AG04450 (cell line): Measurements from ENCODE around the gene SIRT3. TPM values are rescaled to one million over a fixed set of nuclear protein-coding genes. Genes with fewer than 3 reads are reported as not detected.
A peak's percentile ranks its signal among the peaks of the same experiment; 100 is the strongest.
"Not testable (repeated sequence)": the region's sequence is repeated elsewhere in the genome, so short reads cannot be mapped to it uniquely, and the experiment has no call there.

ENCODE experiments used
- CTCF ChIA-PET: fragments of 300-600, 350-600 bp; formaldehyde crosslinking; extraction: SDS; loops from one replicate; lab custom pipeline; 2022; ENCODE audit warnings: antibody characterized with exemption, inconsistent platforms; lab: Charles Lee
- POLR2A ChIA-PET: fragments of 350-600 bp; formaldehyde crosslinking; extraction: SDS; loops from one replicate; lab custom pipeline; 2021; ENCODE audit warnings: antibody characterized with exemption, inconsistent platforms; lab: Yijun Ruan, JAX
- DNase-seq: peaks from one replicate; pipeline ENCODE4 v3.0.0-alpha.2; 2011; ENCODE audit warnings: low read depth, low spot score
- H3K27ac ChIP-seq: one replicate; pipeline ENCODE4 v1.5.1; 2012; ENCODE audit warnings: low read depth, low read length, control low read depth
- H3K27me3 ChIP-seq: one replicate; pipeline ENCODE4 v1.6.0; 2012; ENCODE audit warnings: low read length; ENCODE audit not compliant: control insufficient read depth, insufficient read depth
- H3K4me3 ChIP-seq: 2 replicates; pipeline ENCODE4 v1.5.1; 2011; ENCODE audit warnings: mild to moderate bottlenecking, low read depth, low read length, control low read depth
- H3K9me3 ChIP-seq: 2 replicates; pipeline ENCODE4 v1.5.1; 2012; ENCODE audit warnings: low read length; ENCODE audit not compliant: control insufficient read depth, insufficient read depth
- polyA plus RNA-seq: library from polyadenylated mRNA; depleted of rRNA; stranded (reverse); fragments of >200 nt; gene quantifications from 2 replicates; pipeline ENCODE4 v1.2.3, GENCODE V29; 2011
- TF ChIP-seq, protein P1 (sequence below): IDR thresholded peaks from 2 replicates; pipeline ENCODE4 v1.5.1; 2011; ENCODE audit warnings: low read depth, low read length, control low read depth, inconsistent platforms

Gene SIRT3
- polyA plus RNA-seq, 1 experiment: 15.8 TPM

DNA sequence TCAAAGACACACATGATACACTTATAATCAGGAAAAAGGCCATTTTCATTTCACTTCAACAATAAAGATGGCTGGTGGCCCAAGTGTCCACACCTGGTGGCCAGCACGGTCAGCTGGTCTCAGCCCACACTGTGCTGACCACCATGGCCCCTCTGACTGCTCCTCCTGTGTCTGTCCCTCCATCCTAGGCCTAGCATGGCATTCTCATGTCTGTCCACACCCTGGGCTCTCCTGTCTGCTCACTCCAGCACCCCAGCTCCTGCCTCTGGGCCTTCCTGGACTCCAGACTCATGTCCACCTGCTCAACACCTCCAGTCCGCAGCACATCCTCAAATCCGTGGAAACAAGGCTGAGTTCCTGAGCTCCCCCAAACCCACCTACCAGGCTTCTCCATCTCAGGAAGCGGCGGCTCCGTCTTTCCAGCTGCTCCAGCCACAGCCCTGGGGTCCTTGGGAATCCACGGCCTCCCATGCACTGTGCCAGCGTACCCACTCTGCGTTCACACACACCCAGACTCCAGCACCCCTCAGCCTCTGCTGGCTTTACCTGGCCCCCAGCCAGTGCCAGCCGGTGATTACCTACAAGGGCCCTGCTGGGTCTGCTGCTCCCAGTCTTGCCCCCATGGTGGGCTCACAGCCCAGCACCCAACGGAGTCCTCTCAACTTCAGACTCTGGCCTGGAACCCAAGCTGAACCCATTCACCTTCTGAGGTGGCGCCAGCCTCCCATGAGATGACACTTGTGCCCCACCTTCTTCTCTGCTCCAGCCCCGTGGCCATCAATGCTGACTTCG lies 13.9 kb downstream of the SIRT3 start:
- CTCF ChIA-PET: interaction anchor here (1.2 kb wide), 1 partner anchor 28 kb away, joined by 4 read pairs; no protein-coding TSS in a partner anchor

DNA sequence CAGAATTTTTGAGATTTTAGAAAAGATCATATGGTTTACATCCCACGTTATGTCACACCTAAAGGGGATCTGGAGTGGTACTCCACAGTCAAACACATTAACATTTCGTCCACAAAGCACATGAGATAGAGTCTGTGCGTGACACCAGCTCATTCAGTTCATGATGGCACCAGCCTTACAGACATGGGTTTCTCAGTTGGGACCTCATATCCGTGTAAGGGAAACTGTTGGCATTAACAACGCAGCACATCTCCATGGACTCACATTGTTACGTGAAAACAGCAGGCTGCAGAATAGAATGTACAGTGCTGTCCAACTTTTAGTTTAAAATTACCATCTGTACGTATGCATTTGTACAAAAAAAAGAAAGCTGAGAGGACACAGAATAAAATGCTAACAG lies 14.6 kb downstream of the SIRT3 start:
- Histone ChIP-seq H3K9me3 (no peaks in the 10 kb centered on the region), H3K27me3 (no peaks in the 10 kb centered on the region), H3K4me3 (no peak overlapping the region), H3K27ac (no peak overlapping the region)
- DNase-seq: no peak
- POLR2A ChIA-PET: no interaction called here
- CTCF ChIA-PET: interaction anchor here (1.2 kb wide), 1 partner anchor 29 kb away, joined by 4 read pairs; no protein-coding TSS in a partner anchor
- TF ChIP-seq, protein P1, sequence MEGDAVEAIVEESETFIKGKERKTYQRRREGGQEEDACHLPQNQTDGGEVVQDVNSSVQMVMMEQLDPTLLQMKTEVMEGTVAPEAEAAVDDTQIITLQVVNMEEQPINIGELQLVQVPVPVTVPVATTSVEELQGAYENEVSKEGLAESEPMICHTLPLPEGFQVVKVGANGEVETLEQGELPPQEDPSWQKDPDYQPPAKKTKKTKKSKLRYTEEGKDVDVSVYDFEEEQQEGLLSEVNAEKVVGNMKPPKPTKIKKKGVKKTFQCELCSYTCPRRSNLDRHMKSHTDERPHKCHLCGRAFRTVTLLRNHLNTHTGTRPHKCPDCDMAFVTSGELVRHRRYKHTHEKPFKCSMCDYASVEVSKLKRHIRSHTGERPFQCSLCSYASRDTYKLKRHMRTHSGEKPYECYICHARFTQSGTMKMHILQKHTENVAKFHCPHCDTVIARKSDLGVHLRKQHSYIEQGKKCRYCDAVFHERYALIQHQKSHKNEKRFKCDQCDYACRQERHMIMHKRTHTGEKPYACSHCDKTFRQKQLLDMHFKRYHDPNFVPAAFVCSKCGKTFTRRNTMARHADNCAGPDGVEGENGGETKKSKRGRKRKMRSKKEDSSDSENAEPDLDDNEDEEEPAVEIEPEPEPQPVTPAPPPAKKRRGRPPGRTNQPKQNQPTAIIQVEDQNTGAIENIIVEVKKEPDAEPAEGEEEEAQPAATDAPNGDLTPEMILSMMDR: no peak

More for the DNA sequence above, 13.9 kb downstream of the SIRT3 start:
- Histone ChIP-seq H3K27ac (no peak overlapping the region), H3K27me3 (no peaks in the 10 kb centered on the region), H3K9me3 (no peaks in the 10 kb centered on the region), H3K4me3 (no peak overlapping the region)
- POLR2A ChIA-PET: no interaction called here
- TF ChIP-seq, protein P1: no peak
- no peak for DNase-seq

DNA sequence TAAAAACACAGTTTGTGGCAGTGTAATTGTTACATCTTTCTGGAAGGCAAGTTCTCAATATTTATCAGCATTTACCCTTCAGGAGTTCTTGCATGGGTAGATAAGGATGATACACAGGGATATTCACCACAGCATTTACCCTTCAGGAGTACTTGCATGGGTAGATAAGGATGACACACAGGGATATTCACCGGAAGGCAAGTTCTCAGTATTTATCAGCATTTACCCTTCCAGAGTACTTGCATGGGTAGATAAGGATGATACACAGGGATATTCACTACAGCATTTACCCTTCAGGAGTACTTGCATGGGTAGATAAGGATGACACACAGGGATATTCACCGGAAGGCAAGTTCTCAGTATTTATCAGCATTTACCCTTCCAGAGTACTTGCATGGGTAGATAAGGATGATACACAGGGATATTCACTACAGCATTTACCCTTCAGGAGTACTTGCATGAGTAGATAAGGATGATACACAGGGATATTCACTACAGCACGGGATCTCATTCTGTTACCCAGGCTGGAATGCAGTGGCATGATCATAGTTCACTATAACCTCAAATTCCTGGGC lies 15.4 kb downstream of the SIRT3 start:
- H3K27me3 ChIP-seq, H3K27ac ChIP-seq, H3K4me3 ChIP-seq, H3K9me3 ChIP-seq, CTCF ChIA-PET, POLR2A ChIA-PET, DNase-seq: not testable (repeated sequence)

DNA sequence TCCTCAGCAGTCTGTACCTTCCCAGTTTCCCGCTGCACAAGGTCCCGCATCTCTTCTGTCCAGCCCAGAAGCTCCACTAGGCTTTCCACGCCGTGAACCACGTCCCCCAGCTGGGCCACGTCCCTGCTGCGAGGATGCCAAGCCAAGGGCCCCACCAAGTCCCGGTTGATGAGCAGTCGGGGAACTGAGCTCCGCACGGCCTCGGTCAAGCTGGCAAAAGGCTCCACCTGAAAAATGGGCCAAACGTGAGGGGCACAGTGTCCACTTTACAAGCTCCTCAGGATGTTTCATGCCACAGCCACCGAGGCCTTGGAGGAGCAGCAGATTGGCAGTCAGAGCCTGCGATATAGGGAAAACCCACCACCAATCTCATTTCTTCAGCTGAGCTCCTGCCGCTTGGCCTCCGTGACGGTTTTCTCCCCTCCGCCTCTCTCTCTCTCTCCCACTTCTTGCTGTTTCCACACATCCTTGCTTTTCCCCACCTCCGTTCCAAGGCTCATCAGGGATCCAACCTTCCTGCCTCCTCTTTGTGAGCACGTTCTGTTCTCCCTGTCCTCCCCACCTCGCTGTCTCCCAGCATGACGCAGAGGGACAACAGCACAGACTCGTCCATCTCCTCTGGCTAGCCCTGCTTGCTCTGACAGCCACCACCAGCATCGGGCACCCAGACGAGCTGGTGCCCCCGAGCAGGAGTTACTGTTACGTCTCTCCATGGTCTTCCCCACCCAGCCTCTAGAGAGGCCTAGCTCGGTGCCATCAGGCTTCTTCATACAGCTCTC lies 17.1 kb downstream of the SIRT3 start:
- Histone ChIP-seq H3K4me3 (no peak overlapping the region), H3K9me3 (no peaks in the 10 kb centered on the region), H3K27me3 (no peaks in the 10 kb centered on the region), H3K27ac (no peak overlapping the region)
- ChIA-PET POLR2A (no interaction called here), CTCF (no interaction called here)
- no peak for DNase-seq
- TF ChIP-seq, protein P1: no peak

DNA sequence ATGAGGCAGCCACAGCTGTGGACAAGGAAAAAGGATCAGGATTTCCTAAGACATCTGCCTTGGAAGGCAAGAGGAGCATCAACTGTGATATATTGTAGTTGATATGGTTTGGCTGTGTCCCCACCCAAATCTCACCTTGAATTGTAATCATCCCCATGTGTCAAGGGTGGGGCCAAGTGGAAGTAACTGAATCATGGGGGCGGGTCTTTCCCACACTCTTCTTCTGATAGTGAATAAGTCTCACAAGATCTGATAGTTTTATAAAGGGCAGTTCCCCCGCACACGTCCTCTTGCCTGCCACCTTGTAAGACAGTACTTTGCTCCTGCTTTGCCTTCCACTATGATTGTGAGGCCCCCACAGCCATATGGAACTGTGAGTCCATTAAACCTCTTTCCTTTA lies 18.4 kb downstream of the SIRT3 start:
- no peak for DNase-seq
- CTCF ChIA-PET: no interaction called here
- TF ChIP-seq, protein P1: no peak
- H3K9me3 ChIP-seq: no peaks in the 10 kb centered on the region
- H3K27ac ChIP-seq: peak overlapping the region; percentile 31
- no peak overlapping the region for H3K4me3 ChIP-seq
- POLR2A ChIA-PET: interaction anchor here (1.2 to 1.9 kb wide), 2 partner anchors 11 to 138 kb away, joined by 5 to 10 read pairs; partner anchors contain the start of genes BET1L and RIC8A
- no peaks in the 10 kb centered on the region for H3K27me3 ChIP-seq
